Esophagus (tissue), 2 donors: ENCODE measurements around the gene SCAPER. TPM values are rescaled to one million over a fixed set of nuclear protein-coding genes. Genes with fewer than 3 reads are reported as not detected.

ENCODE experiments used
- H3K27ac ChIP-seq, 2 donors: one replicate each; pipeline ENCODE4 v1.5.1; 2013; ENCODE audit warnings: low read depth in 2 of 2, mild to moderate bottlenecking in 2 of 2, inconsistent platforms in 1 of 2, low read length in 1 of 2, moderate library complexity in 1 of 2
- H3K27me3 ChIP-seq, 2 donors: one replicate each; pipeline ENCODE4 v1.6.1; 2013; ENCODE audit warnings: low read length in 2 of 2, control low read depth in 1 of 2, mild to moderate bottlenecking in 1 of 2; ENCODE audit not compliant: insufficient read depth in 2 of 2, control insufficient read depth in 1 of 2
- H3K36me3 ChIP-seq, 2 donors: one replicate each; pipeline ENCODE4 v1.6.1; 2013; ENCODE audit warnings: low read length in 1 of 2; ENCODE audit not compliant: control insufficient read depth in 2 of 2, insufficient read depth in 2 of 2
- H3K4me1 ChIP-seq, 2 donors: one replicate each; pipeline ENCODE4 v1.6.1; 2013; ENCODE audit warnings: low read length in 1 of 2; ENCODE audit not compliant: control insufficient read depth in 2 of 2, insufficient read depth in 2 of 2
- H3K4me3 ChIP-seq, 2 donors: one replicate each; pipeline ENCODE4 v1.5.1; 2013; ENCODE audit warnings: low read length in 2 of 2, mild to moderate bottlenecking in 2 of 2, low read depth in 1 of 2, moderate library complexity in 1 of 2
- H3K9me3 ChIP-seq, 2 donors: one replicate each; pipeline ENCODE4 v1.6.1; 2013; ENCODE audit warnings: mild to moderate bottlenecking in 2 of 2, low read depth in 1 of 2, low read length in 1 of 2, moderate library complexity in 1 of 2; ENCODE audit not compliant: control insufficient read depth in 2 of 2, insufficient read depth in 1 of 2
- WGBS, 2 donors: extraction: QIAGEN DNeasy Blood & Tissue Kit; methylation state at CpG; one replicate each; pipeline ENCODE4 v1.1.7; 2013; 5-methylcytosine and 5-hydroxymethylcytosine counted together
- polyA plus RNA-seq, 2 donors: library from polyadenylated mRNA; stranded (reverse); fragments of 200-250 nt; gene quantifications; one replicate each; pipeline ENCODE4 v1.2.3, GENCODE V29; 2013
- donor health status: healthy with polysubstance abuse.
- donor health status: Bipolar disorder and iron deficiency.

Gene SCAPER
- polyA plus RNA-seq, 2 donors: 4.3 to 6.1 TPM

DNA sequence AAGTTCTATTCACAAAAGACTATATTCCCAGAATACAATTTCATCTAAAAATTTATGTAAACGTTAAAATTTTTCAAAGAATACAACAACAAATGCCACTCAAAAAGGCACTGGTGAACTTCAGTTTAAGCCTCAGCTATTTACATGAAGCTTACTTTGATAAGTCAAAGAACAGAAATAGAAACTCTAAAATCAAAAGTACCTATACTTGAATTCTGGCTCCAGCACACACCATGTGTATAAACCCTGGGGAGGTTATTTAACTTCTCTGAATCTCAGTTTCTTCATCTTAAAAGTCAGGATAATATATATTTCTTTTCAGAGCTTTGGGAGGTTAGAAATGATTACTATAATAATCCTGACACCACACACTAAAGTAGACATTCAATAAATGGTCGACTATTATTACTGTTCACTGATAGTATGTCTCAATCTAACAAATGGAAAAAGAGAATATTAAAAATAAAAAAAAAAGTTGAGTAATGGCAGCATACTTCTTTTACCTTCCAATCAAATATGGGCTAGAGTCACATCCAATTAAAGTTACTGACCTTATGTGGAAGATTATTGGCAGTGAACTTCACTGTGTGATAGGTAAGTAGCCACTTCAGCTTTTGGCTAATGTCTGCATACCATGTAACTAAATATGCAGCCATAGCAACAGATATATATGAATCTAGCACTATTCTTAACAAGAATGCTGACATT, 320.1 kb downstream of the SCAPER start:
- H3K27ac ChIP-seq: no peak overlapping the region
- H3K4me3 ChIP-seq: no peak overlapping the region
- no peaks in the 10 kb centered on the region for H3K27me3 ChIP-seq
- H3K9me3 ChIP-seq: peaks cover 0 to 8% of the 10 kb centered on the region in 2 donors
- H3K4me1 ChIP-seq: no peaks in the 10 kb centered on the region
- H3K36me3 ChIP-seq: no peaks in the 10 kb centered on the region
- 78 to 84% methylated on average over 2 of the region's 2 CpGs for WGBS, 2 donors

GRCh38 chr15:76582550-76582949, 322.6 kb downstream of the SCAPER start:
- no peaks in the 10 kb centered on the region for H3K36me3 ChIP-seq
- H3K4me3 ChIP-seq: no peak overlapping the region
- 78 to 82% methylated on average over 5 of the region's 5 CpGs for WGBS, 2 donors
- H3K9me3 ChIP-seq: peaks cover 0 to 3% of the 10 kb centered on the region in 2 donors
- H3K4me1 ChIP-seq: peaks cover 6 to 7% of the 10 kb centered on the region in 2 donors
- H3K27ac ChIP-seq: no peak overlapping the region
- H3K27me3 ChIP-seq: no peaks in the 10 kb centered on the region

DNA sequence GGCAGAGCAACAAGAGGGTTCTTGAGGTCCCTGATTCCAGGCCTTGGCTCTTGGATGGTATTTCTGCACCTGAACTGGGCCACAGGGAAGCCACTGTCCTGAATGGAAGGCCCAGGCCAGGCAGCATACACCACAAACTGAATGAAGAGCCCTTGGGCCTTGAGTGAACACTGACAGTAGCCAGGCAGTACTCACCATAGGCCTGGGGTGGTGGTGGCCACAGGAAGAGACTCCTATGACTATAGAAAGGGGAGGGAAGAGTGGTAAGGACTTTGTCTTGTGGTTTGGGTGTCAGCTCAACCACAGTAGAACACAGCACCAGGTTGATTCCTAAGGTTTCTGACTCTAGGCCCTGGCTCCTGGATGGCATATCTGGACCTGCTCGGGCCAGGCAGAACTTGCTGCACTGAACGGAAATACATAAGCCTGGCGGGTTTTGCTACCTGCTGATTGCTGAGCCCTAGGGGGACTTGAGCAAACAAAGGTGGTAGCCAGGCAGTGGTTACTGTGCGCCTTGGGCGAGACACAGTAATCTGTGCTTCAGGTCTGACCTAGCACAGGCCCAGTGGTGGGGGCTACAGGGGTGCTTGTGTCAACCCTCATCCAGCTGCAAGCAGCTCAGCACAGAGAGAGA, 327.1 kb downstream of the SCAPER start:
- H3K4me1 ChIP-seq: peaks cover 10 to 15% of the 10 kb centered on the region in 2 donors
- H3K36me3 ChIP-seq: no peaks in the 10 kb centered on the region
- no peaks in the 10 kb centered on the region for H3K27me3 ChIP-seq
- no peak overlapping the region for H3K27ac ChIP-seq
- 55 to 69% methylated on average over 5 of the region's 5 CpGs for WGBS, 2 donors
- H3K9me3 ChIP-seq: peaks cover 0 to 3% of the 10 kb centered on the region in 2 donors
- no peak overlapping the region for H3K4me3 ChIP-seq

DNA sequence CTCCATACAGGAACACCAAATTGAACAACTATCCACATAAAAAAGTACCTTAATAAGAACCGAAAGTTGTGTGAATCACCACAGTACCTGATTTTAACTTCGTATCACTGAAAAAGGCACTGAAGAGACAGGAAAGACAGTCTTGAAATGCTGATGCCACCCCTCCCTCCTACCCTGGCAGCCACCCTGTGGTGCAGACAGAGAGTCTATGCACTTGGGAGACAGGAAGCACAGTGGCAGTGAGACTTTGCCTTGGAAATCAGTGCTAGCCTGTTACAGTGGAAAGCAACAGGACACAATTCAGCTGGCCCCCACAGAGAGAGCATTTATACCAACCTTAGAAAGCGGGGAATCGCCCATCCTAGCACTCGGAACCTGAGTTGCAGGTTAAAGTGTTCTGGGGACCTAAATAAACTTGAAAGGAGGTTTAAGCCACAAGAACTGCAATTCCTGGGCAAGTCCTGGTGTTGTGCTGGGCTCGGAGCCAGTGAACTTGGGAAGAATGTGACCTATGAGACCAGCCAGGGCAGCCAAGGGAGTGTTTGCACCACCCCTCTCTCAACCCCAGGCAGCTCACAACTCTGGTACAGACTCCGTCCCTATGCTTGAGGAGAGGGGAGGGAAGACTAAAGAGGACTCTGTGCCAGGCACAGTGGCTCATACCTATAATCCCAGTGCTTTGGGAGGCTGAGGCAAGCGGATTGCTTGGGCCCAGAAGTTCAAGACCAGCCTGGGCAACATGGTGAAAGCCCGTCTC, 328.4 kb downstream of the SCAPER start:
- H3K4me3 ChIP-seq: no peak overlapping the region
- H3K36me3 ChIP-seq: no peaks in the 10 kb centered on the region
- peaks cover 0 to 3% of the 10 kb centered on the region in 2 donors for H3K9me3 ChIP-seq
- H3K27me3 ChIP-seq: no peaks in the 10 kb centered on the region
- peaks cover 10 to 15% of the 10 kb centered on the region in 2 donors for H3K4me1 ChIP-seq
- 47 to 50% methylated on average over 9 of the region's 9 CpGs for WGBS, 2 donors
- H3K27ac ChIP-seq: peak overlapping the region; percentile 15 to 63

DNA sequence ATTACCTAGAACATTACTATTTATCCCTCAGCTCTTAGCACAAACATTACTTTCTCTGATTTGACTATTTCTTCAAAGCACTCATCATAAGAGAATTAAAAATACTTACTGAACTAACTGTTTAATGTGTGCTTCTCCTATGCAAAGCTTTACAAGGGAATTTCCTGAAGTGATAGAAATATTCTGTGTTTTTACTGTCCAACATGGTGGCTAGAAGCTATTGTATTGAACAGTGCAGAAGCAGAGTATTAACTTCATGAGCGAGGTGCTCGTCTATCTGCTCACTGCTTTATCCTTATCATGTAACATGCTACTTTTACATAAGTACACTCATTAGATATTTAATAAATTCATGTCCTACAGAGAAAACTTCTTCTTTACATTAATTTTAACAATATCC, 329.5 kb downstream of the SCAPER start:
- Histone ChIP-seq H3K27ac (no peak overlapping the region), H3K36me3 (no peaks in the 10 kb centered on the region), H3K4me1 (peaks cover 10 to 15% of the 10 kb centered on the region in 2 donors), H3K27me3 (no peaks in the 10 kb centered on the region), H3K9me3 (no peaks in the 10 kb centered on the region), H3K4me3 (no peak overlapping the region)
- 98 to 99% methylated on average over 2 of the region's 2 CpGs for WGBS, 2 donors

DNA sequence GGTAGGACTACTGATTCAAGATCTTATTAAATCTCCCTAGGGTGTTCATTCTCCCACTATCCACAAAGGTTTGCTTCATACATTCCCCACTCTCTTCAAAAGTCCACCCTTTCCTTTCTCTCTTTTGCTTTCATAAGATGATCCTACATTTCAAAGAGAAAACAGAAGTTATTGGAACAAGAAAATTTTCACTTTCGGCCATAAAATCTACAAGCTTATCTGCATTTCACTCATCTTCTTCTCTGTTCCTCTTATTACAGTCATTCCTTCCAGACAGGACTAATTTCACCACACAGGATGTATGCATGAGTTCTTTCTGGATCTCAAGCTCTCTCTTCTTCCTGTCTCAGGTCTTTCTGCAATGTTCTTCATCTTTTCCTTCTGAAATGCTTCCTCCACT, 329.9 kb downstream of the SCAPER start:
- no peaks in the 10 kb centered on the region for H3K36me3 ChIP-seq

GRCh38 chr15:76572983-76573314, 332.2 kb downstream of the SCAPER start:
- Histone ChIP-seq H3K27ac (no peak overlapping the region), H3K9me3 (no peaks in the 10 kb centered on the region), H3K4me3 (no peak overlapping the region), H3K36me3 (no peaks in the 10 kb centered on the region), H3K4me1 (peaks cover 8 to 12% of the 10 kb centered on the region in 2 donors), H3K27me3 (no peaks in the 10 kb centered on the region)

More for the DNA sequence above, 329.9 kb downstream of the SCAPER start:
- Histone ChIP-seq H3K4me1 (peaks cover 10 to 15% of the 10 kb centered on the region in 2 donors), H3K4me3 (no peak overlapping the region), H3K9me3 (no peaks in the 10 kb centered on the region), H3K27me3 (no peaks in the 10 kb centered on the region), H3K27ac (no peak overlapping the region)
- WGBS, 2 donors: 71 to 88% methylated on average over 1 of the region's 1 CpG

- H3K36me3 ChIP-seq: no peaks in the 10 kb centered on the region
- no peaks in the 10 kb centered on the region for H3K4me1 ChIP-seq
- H3K27me3 ChIP-seq: no peaks in the 10 kb centered on the region
- H3K27ac ChIP-seq: no peak overlapping the region
- WGBS, 2 donors: 65 to 72% methylated on average over 2 of the region's 2 CpGs
- no peak overlapping the region for H3K4me3 ChIP-seq
- H3K9me3 ChIP-seq: no peaks in the 10 kb centered on the region
These were observed 338.9 kb downstream of the SCAPER start for GRCh38 chr15:76566276-76566675.

DNA sequence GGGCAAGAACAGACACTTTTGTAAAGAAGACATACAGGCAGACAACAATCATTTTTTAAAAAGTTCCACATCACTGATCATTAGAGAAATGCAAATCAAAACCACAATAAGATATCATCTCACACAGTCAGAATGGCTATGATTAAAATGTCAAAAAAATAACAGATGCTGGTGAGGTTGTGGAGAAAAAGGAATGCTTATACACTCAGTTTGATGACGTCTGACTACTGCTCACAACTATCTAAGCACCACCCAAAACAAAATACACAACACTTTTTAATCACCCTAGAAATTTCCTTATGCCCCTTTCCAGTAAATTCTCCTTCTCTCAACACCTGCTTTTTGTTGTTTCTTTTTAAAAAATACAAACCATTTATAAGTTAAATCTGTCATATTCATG, 339.8 kb downstream of the SCAPER start:
- Histone ChIP-seq H3K4me1 (no peaks in the 10 kb centered on the region), H3K36me3 (no peaks in the 10 kb centered on the region), H3K4me3 (no peak overlapping the region), H3K9me3 (no peaks in the 10 kb centered on the region), H3K27me3 (no peaks in the 10 kb centered on the region), H3K27ac (no peak overlapping the region)
- 61 to 70% methylated on average over 1 of the region's 1 CpG for WGBS, 2 donors
